Muscle layer of duodenum (tissue), 2 donors: ENCODE results near the gene STX8.

ENCODE experiments used
- H3K27ac ChIP-seq: one replicate; pipeline ENCODE4 v1.7.0; 2013; ENCODE audit warnings: mild to moderate bottlenecking, low read length
- H3K27me3 ChIP-seq: one replicate; pipeline ENCODE4 v1.7.0; 2013; ENCODE audit warnings: low read depth, mild to moderate bottlenecking, control low read depth, low read length
- H3K36me3 ChIP-seq, 2 donors: one replicate each; pipeline ENCODE4 v1.7.0; 2013; ENCODE audit warnings: low read length in 2 of 2, control low read depth in 1 of 2, mild to moderate bottlenecking in 1 of 2; ENCODE audit not compliant: insufficient read depth in 2 of 2, control insufficient read depth in 1 of 2
- H3K4me1 ChIP-seq, 2 donors: one replicate each; pipeline ENCODE4 v1.7.0; 2013; ENCODE audit warnings: low read length in 2 of 2, mild to moderate bottlenecking in 2 of 2, control low read depth in 1 of 2, moderate library complexity in 1 of 2; ENCODE audit not compliant: insufficient read depth in 2 of 2, control insufficient read depth in 1 of 2
- H3K4me3 ChIP-seq, 2 donors: one replicate each; pipeline ENCODE4 v1.7.0; 2013; ENCODE audit warnings: low read length in 2 of 2, low read depth in 1 of 2, mild to moderate bottlenecking in 1 of 2
- H3K9me3 ChIP-seq, 2 donors: one replicate each; pipeline ENCODE4 v1.7.0; 2013; ENCODE audit warnings: low read length in 2 of 2, control low read depth in 1 of 2, mild to moderate bottlenecking in 1 of 2; ENCODE audit not compliant: control insufficient read depth in 1 of 2
- donor health status: healthy.

Gene STX8

DNA sequence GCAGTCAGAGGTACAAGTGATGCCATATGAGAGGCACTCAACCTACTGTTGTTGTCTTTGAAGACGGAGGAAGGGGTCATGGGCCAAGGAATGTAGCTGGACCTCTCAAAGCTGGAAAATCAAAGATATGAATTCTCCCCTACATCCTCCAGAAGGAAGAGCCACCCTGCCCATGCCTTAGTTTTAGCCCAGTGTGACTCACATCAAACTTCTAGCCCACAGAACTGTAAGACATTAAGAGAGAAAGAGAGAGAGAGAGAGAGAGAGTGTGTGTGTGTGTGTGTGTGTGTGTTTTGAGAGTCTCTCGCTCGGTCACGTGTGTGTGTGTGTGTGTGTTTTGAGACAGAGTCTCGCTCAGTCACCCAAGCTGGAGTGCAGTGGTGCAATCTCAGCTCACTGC lies 87.1 kb downstream of the STX8 start:
- no peaks in the 10 kb centered on the region for H3K4me1 ChIP-seq
- H3K27ac ChIP-seq = no peak overlapping the region
- H3K36me3 ChIP-seq = peaks cover 0 to 17% of the 10 kb centered on the region in 2 donors
- H3K27me3 ChIP-seq = no peaks in the 10 kb centered on the region
- H3K9me3 ChIP-seq = no peaks in the 10 kb centered on the region
- H3K4me3 ChIP-seq = no peak overlapping the region

DNA sequence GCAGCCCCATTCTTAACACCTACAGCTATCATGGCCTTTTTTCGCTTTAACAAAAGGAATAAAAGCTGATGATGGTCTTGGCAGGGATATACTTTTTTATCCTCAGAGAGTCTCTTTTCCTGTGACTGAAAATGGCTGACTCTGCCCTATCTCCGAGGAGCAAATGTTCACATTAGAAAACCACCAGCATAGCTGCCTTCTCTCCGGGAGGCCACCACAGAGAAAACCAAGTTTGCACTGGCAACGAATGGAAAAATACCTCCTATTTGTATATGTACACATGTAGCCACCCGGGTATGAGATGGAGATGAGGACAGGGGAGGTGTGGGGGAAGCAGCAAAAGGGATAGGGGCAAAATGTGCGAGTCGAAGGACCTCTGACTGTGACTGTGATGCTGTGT lies 88.2 kb downstream of the STX8 start:
- Histone ChIP-seq H3K27me3 (no peaks in the 10 kb centered on the region), H3K4me1 (no peaks in the 10 kb centered on the region), H3K36me3 (peaks cover 0 to 17% of the 10 kb centered on the region in 2 donors), H3K27ac (no peak overlapping the region), H3K9me3 (no peaks in the 10 kb centered on the region), H3K4me3 (no peak overlapping the region)

DNA sequence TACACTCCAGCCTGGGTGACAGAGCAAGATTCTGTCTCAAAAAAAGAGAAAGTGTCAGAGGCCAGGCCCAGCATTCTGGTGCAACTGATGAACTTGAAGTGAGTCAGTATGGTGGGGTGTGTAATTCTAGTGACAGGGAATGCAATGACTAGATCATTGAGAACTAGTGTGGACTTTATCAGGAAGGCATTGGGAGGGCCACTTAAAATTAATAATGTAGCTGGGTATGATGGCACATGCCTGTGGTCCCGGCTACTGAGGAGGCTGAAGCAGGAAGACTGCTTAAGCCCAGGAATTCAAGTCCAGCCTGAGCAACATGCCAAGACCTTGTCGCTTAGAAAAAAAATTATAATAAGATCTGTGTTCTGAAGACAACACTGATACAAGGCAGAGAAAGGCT lies 90.8 kb downstream of the STX8 start:
- Histone ChIP-seq H3K27ac (no peak overlapping the region), H3K36me3 (peaks cover 0 to 5% of the 10 kb centered on the region in 2 donors)

DNA sequence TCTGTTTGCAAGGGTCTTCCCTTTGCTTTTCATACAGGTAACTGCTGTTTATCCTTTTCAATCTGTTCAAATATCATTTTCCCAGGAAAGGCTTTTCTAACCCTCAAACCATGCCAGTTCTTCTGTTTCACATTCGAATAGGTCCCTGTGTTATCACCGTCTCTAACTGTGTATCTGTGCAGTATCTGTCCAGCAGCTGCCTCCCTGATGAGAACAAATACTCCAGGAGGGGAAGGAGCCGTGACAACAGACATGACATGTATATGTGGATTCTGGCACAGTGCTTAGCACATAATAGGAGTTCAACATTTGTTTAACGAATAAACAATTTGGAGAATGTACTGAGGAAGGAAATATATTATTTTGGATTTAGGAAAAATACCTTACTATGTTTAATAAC lies 95.7 kb downstream of the STX8 start:
- no peak overlapping the region for H3K27ac ChIP-seq
- no peaks in the 10 kb centered on the region for H3K9me3 ChIP-seq
- no peak overlapping the region for H3K4me3 ChIP-seq
- H3K27me3 ChIP-seq = no peaks in the 10 kb centered on the region
- no peaks in the 10 kb centered on the region for H3K36me3 ChIP-seq
- H3K4me1 ChIP-seq = no peaks in the 10 kb centered on the region

More for the DNA sequence above, 90.8 kb downstream of the STX8 start:
- no peak overlapping the region for H3K4me3 ChIP-seq
- no peaks in the 10 kb centered on the region for H3K4me1 ChIP-seq
- H3K9me3 ChIP-seq = no peaks in the 10 kb centered on the region
- H3K27me3 ChIP-seq = no peaks in the 10 kb centered on the region

DNA sequence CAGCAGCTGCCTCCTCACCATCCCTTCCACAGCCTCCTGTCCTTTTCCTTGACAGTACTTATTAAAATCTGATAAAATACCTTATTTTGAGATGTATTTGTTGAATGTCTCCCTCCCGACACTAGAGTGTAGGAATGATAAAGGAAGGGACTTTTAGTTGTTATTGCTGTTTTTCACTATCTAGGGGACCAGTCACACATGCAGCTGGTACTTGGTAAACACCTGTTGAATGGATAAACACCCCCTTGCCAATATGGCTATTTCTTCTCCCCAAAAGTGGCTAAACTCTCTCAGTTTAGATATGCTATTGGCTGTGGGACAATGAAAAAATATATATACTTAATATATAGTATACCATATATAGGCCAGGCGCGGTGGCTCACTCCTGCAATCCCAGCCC lies 96.7 kb downstream of the STX8 start:
- Histone ChIP-seq H3K27ac (no peak overlapping the region), H3K27me3 (no peaks in the 10 kb centered on the region), H3K9me3 (no peaks in the 10 kb centered on the region), H3K36me3 (no peaks in the 10 kb centered on the region), H3K4me3 (no peak overlapping the region), H3K4me1 (no peaks in the 10 kb centered on the region)

DNA sequence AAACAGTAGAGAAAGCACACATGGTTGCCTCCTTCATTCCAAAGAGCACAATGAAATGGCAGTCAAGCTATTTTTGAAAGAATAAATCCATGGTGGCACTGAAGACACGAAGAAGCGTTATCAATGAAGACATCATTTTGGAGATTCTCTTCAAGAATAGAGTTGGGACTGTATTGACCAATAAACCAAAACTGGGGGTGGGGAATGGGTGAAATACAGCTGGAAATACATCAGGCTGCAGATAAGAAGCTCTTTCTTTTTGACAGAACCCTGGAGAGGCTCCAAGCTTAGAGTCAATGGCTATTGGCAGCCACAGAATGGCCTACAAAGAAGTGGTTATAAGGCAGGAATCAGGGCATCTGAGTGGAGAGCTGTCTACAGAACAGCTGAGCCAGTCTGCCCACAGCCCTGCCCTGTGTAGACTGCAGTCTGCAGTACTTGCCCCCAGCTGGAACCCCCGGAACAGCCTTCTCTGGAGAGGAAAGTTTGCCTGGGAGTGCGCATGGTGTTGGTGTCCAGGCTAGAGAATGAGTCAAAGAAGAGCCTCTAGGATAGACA lies 100.4 kb downstream of the STX8 start:
- Histone ChIP-seq H3K4me3 (no peak overlapping the region), H3K36me3 (no peaks in the 10 kb centered on the region), H3K9me3 (no peaks in the 10 kb centered on the region), H3K4me1 (no peaks in the 10 kb centered on the region), H3K27me3 (no peaks in the 10 kb centered on the region), H3K27ac (no peak overlapping the region)

DNA sequence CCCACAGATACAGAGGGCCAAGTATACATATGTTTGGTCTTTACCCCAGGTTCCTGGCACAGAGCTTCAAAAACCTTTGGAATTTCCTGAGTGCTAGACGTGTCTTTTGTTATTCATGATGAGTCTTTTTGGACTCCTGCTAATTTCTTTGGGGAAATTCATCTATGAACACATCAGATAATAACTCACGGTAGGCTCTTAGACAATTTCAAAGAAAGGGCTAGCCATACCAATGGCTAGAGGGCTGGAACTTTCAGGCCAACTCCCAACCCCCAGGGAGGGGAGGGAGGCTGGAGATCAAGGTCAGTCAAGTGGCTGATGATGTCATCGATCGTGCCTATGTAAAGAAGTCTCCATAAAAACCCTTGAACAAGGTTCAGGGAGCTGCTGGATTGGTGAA lies 101.9 kb downstream of the STX8 start:
- Histone ChIP-seq H3K27ac (no peak overlapping the region), H3K4me1 (no peaks in the 10 kb centered on the region), H3K36me3 (no peaks in the 10 kb centered on the region), H3K4me3 (no peak overlapping the region), H3K9me3 (no peaks in the 10 kb centered on the region), H3K27me3 (no peaks in the 10 kb centered on the region)

DNA sequence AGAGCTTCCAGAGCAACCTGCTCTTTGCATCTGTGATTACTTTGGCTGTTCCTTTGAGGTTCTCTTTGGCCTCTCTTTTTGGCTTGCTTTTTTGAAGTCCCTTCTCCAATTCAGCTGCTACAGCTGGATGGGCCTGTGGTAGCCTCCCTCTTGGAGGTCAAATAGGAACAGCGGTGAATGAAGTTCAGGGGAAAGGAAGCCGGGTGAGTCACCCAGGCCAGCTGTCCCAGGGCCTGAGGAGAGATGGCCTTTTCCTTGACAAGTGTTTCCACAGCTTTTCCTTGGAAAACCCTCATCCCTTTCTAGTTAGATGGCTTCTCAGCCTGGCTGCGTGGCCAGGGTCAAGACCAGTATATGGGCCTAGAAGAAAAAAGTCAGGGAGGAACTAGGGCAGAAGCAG lies 103.1 kb downstream of the STX8 start:
- H3K27me3 ChIP-seq = no peaks in the 10 kb centered on the region
- no peaks in the 10 kb centered on the region for H3K36me3 ChIP-seq
- no peaks in the 10 kb centered on the region for H3K4me1 ChIP-seq
- no peak overlapping the region for H3K4me3 ChIP-seq
- H3K27ac ChIP-seq = no peak overlapping the region
- H3K9me3 ChIP-seq = no peaks in the 10 kb centered on the region

DNA sequence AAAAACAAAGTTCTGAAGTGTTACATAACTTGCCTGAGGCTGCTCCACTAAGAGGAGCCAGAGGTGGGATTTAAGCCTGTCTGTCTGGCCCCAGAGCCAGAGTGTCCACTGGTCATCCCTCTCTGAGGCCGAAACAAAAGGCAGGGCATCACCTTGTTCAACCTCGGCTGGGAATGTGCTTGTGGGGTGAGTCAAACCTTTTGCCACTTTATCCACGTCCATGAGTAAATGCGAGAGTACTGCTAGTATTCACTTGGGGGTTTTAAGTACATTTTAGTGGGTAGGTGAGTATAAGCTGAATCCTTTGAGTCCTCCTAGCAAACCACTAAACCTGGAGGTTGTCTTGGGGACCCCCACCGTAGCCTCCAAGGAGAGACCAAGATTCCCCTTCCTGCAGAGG lies 103.5 kb downstream of the STX8 start:
- Histone ChIP-seq H3K9me3 (no peaks in the 10 kb centered on the region), H3K4me1 (no peaks in the 10 kb centered on the region), H3K36me3 (no peaks in the 10 kb centered on the region), H3K27me3 (no peaks in the 10 kb centered on the region), H3K27ac (no peak overlapping the region), H3K4me3 (no peak overlapping the region)

DNA sequence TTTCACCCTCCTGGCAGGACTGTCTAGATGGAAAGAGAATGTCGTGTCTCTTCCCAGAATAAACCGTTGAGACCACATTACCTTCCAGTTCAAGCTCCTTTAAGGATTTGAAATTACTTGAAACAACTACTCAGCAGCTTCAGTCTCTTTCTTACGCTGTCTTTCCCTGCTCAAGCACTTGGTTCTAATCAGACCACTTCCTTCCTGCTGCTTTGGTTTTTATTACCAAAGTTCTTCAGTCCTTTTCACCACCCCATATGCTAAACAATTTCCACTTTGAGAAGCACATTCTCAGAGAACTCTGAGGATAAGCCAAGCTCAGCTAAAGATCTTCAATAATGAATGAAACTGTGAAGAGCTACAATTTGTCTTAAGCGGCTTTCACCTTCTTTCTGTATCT lies 105.4 kb downstream of the STX8 start:
- H3K36me3 ChIP-seq = no peaks in the 10 kb centered on the region
- no peaks in the 10 kb centered on the region for H3K4me1 ChIP-seq
- no peak overlapping the region for H3K4me3 ChIP-seq
- no peaks in the 10 kb centered on the region for H3K27me3 ChIP-seq
- no peaks in the 10 kb centered on the region for H3K9me3 ChIP-seq
- no peak overlapping the region for H3K27ac ChIP-seq

DNA sequence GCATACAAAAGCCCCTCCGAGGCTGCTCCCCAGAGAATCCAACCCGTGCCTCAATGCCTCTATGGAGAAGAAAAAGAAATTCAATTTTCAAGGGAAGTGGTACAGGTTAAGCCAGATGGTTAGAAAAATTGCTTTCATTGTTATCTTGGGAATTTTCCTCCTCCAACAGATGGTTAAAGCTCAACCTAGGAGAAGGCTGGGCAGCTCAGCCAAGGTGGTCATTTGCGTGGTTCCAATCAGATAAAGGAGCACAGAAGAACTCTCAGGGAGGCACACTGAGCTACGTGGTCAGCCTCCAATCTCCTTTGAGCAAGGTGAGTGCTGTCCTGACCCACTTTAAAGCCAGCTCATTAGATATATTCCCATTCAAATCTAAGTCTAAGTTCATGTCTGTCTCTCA lies 106.7 kb downstream of the STX8 start:
- Histone ChIP-seq H3K27ac (no peak overlapping the region), H3K4me1 (no peaks in the 10 kb centered on the region), H3K9me3 (no peaks in the 10 kb centered on the region), H3K27me3 (no peaks in the 10 kb centered on the region), H3K36me3 (no peaks in the 10 kb centered on the region), H3K4me3 (no peak overlapping the region)

DNA sequence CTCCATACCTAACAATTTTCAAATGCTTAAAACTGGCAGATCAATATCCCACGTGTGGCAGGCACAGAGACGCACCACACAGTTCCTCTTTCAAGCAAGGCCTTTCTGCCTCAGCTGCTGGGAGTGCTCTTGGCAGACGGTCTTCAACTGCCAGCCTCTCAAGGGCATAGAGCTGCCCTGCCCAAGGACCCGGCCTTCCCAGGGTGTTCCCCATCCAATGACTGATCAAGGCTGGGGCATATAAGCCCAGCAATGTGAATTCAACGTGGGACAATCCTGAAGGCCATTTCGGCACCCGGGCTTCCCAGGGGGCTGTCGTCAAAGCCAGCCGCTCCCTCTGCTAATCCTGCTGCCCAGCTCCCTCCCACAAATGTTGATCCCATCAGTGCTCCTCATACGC lies 107.1 kb downstream of the STX8 start:
- H3K27ac ChIP-seq = no peak overlapping the region
- no peaks in the 10 kb centered on the region for H3K9me3 ChIP-seq
- no peak overlapping the region for H3K4me3 ChIP-seq
- H3K36me3 ChIP-seq = no peaks in the 10 kb centered on the region
- H3K4me1 ChIP-seq = no peaks in the 10 kb centered on the region
- H3K27me3 ChIP-seq = no peaks in the 10 kb centered on the region
